ENCODE results near the gene SHE. TPM values are rescaled to one million over a fixed set of nuclear protein-coding genes. Genes with fewer than 3 reads are reported as not detected.
"Not testable (repeated sequence)": the region's sequence is repeated elsewhere in the genome, so short reads cannot be mapped to it uniquely, and the experiment has no call there.

The SHE gene
- 0.02 TPM for polyA plus RNA-seq (2013, experiment 1 of 2; ENCODE audit: insufficient read length)
- 0.04 TPM for polyA plus RNA-seq (2013, experiment 2 of 2; ENCODE audit: insufficient read length)

DNA sequence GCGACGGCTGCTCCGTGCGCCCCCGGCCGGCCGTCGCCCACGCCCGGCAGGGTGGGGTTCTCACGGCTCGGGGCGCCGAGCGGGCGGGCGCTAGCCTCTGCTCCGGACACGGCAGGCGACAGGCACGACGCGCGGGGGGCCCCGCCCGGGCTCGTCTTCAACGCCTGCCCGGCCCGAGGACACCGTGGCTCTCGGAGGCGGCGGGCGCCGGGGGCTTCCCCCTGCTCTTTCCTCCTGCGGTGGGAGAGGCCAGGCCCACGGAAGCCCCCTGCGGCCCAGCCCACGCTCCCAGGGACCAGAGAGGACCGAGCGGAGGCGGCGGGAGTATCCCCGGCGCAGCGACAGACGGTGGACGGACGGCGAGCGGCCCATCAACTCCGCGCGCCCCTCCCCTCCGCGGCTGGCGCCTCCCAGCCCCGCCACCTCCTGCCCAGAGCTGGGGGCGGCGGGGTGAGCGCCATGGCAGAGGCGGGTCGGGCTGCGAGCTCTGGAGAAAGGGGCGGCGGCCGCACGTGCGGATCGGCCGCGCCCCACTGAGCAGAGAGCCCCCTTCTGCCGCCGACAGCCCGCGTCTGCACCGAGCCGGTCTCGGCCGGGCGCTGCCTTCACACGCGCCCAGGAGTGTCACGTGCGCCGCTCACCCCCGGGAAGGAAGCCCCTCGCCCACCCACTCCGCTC, at the start of gene SHE, which contains the start of gene TDRD10:
Gene SHE, minus strand, starts transcription at position 347 of the 678 bp plus-strand sequence. CDS start 386 bp downstream, outside the sequence.
Gene TDRD10, plus strand, starts transcription at position 154 of the 678 bp plus-strand sequence. CDS start 4,685 bp downstream, outside the sequence.
- DNase-seq, result no peak

GRCh38 chr1:154551474-154551873, 49.3 kb upstream of the SHE start:
- no peak for DNase-seq

DNA sequence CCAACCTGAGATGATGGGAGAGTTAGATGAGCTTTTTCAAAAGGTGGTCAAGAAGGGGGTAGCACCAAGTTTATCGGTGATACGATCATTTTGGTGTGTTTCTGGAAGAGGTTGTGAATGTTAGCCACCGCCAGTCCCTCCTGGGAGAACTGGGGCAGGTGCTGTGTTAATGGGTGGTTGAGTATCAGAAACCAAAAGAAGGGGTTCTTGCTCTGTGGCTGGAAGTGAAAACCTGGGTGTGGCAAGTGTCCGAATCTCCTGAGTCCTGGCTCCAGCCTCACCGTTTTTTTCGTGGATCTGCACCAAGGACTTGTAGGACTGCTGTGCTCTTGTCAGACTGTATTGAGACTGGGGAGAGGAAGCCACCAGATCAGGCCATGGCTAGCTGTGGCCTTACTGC, 48.4 kb upstream of the SHE start:
- no peak for DNase-seq

GRCh38 chr1:154550070-154550469, 47.9 kb upstream of the SHE start:
- DNase-seq, result no peak

GRCh38 chr1:154549202-154549770, 47.1 kb upstream of the SHE start:
- no peak for DNase-seq

GRCh38 chr1:154548028-154548427, 45.8 kb upstream of the SHE start:
- DNase-seq, result no peak

DNA sequence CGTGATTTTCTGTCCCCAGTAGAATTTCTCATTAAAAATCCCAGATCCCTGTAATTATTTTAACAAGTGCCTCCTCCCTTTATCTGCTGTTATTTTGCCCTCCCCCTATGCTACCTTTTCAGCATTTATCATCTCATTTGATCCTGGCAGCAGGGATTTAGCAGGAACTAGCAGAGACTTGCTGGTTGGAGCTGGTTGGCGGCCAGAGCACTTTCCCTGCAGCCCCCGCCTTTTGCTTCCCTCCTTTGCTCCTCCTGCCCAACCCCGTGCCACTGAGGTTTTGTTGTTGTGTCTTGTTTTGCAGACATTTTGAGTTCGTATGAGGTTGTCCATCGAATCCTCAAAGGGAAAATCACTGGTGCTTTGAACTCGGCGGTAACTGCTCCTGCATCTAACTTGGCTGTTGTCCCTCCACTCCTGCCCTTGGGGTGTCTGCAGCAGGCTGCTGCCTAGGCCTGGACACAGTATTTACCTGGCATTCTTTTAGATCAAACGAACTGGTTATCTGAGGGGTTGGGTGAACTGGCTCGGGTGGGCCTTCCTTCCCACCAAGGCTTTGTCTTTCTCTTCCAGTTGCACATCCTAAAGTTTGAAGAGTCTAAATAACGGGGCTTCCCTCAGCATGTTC, 45.0 kb upstream of the SHE start:
- DNase-seq, result no peak

DNA sequence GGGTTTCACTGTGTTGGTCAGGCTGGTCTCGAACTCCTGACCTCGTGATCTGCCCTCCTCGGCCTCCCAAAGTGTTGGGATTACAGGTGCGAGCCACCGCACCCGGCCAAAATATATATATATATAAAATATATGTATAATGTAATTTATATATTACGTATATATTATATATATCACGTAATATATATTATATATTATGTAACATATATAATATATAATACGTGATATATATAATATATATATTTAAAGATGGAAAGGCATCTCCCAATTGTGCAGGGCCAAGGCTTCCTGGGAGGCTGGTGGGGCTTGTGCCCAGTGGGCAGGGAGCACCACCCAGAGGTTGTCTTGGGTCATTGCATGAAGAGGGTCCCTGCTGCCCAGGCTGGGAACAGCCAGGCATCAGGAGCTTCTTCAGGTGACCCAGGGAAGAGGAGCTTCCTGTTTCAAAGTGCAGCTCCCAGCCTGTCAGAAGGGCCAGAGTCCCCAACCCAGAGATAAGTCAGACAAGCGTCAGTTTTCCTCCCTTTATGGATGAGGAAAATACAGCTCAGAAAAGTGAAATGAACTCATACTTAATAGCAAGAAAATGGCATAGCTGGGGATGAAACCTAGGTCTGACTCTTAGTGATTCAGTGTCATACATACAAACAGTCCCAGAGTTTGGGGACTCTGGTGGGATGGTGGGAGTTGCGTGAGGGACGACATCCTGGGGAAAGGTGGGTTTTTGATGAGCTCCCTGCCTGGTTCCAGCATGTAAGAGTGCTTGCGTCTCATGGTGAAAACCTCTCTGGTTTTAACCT, 44.3 kb upstream of the SHE start:
- DNase-seq, result peak; percentile 59

DNA sequence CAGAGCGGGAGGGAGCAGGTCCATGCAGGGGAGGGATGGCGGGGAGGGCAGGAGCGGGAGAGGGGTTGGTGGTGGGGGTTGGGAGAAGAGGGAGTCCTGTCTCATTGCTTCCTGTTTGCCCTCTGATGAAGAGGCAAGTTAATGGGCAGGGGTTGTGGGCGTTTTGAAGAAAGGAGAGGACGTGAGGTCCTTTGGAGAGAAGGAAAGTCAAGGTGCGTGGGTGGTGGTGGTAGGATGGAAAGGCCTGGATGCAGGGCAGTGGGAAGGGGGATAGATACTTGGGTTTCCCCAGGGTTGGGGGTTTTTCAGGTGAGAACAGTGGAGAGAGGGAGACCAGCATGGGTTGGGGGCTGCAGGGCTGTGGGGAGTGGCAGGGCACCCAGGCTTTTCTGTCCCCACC, 39.0 kb upstream of the SHE start:
- DNase-seq, result no peak

- no peak for DNase-seq
These were observed 37.6 kb upstream of the SHE start for GRCh38 chr1:154539486-154540483.

- DNase-seq, result no peak
These were observed 34.4 kb upstream of the SHE start for GRCh38 chr1:154536570-154536969.

GRCh38 chr1:154533952-154534844, 32.0 kb upstream of the SHE start:
- no peak for DNase-seq

DNA sequence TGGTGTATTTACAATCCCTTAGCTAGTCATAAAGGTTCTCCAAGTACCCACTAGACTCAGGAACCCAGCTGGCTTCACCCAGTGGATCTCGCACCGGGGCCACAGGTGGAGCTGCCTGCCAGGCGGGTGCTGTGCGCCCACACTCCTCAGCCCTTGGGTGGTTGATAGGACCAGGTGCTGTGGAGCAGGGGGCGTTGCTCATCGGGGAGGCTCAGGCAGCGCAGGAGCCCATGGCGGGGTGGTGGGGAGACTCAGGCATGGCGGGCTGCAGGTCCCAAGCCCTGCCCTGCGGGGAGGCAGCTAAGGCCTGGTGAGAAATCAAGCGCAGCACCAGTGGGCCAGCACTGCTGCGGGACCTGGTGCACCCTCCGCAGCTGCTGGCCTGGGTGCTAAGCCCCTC, 29.7 kb upstream of the SHE start:
- DNase-seq, result not testable (repeated sequence)

DNA sequence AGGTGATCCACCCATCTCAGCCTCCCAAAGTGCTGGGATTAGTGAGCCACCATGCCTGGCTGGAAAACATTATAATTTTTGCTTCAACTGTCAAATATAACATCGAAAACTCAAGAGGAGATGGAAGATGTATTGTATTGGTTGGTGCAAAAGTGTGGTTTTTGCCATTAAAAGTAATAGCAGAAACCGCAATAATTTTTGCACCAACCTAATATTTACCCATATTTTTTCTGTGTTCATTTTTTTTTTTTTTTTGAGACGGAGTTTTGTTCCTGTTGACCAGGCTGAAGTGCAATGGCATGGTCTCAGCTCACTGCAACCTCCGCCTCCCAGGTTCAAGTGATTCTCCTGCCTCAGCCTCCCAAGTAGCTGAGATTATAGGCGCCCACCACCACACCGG, 27.1 kb upstream of the SHE start:
- DNase-seq, result no peak

- DNase-seq, result no peak
These were observed 25.0 kb upstream of the SHE start for GRCh38 chr1:154527192-154527591.

DNA sequence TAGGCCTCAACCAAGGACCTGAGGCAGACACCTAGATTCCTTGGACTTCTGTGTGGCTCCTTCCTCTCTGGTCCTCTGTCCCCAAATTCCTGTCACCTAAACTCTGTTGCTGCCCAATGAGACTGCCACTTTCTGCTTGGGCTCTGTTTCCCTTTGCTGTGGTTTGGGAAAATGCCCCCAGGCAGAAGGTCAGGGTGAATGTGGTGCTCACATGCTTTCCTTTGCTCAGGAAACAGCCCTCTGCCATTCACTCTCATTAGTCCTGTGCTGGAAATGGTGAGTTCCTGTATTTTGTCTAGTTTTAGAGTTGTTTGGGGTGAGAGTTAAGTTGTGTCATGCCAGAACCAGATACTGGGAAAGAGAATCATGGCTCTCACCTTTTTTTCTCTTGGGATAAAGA, 22.7 kb upstream of the SHE start:
- DNase-seq, result no peak

- DNase-seq, result no peak
These were observed 19.5 kb upstream of the SHE start for GRCh38 chr1:154521695-154522094.

- no peak for DNase-seq
These were observed 18.1 kb upstream of the SHE start for GRCh38 chr1:154520333-154520732.

DNA sequence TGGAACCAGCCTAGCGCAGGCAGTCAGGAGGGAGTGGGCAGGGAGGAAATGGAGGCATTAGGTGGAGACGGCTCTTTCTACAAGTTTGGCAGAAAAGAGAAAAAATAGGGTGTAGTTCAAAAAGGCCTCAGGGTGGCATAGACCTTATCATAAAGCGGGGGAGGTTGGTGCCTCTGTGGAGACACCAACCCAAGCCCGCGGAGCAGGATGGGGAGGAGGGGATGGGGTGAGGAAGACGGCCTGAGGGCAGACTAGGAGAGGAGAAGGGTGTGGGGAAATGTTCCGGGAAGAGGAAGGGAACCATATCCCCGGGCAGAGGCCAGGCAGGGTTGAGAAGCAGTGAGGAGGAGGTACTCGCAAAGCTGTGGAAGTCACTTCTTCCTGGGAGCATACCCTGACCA, 17.4 kb upstream of the SHE start:
- DNase-seq, result no peak

DNA sequence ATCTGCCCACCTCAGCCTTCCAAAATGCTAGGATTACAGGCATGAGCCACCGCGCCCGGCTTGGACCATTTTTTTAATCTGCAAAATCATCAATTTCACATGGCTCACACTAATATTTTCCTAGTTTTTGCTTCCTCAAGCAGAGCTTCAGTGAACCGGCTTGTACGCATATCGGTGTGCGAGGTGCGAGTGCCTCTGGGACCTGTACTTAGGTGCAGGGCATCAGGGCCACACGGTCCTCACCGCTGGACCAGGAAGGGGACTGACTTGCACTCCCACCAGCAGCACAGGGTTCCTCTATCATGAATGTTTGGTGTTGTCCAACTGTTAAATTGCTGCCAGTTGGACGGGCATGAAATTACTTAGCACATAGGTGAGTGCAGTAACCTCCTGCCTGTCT, 15.4 kb upstream of the SHE start:
- no peak for DNase-seq

All from fibroblast of skin of back (primary cell).